WI38 (cell line): ENCODE results near the gene COA3.

ENCODE experiments used
- H3K4me3 ChIP-seq: 2 replicates; pipeline ENCODE4 v1.5.1; 2011; ENCODE audit warnings: low read depth, mild to moderate bottlenecking, control low read depth, low read length
- TF ChIP-seq, protein P1 (sequence below): IDR thresholded peaks from 2 replicates; pipeline ENCODE4 v1.5.1; 2012; ENCODE audit warnings: low read depth, mild to moderate bottlenecking, control low read depth, low read length

COA3 gene

DNA sequence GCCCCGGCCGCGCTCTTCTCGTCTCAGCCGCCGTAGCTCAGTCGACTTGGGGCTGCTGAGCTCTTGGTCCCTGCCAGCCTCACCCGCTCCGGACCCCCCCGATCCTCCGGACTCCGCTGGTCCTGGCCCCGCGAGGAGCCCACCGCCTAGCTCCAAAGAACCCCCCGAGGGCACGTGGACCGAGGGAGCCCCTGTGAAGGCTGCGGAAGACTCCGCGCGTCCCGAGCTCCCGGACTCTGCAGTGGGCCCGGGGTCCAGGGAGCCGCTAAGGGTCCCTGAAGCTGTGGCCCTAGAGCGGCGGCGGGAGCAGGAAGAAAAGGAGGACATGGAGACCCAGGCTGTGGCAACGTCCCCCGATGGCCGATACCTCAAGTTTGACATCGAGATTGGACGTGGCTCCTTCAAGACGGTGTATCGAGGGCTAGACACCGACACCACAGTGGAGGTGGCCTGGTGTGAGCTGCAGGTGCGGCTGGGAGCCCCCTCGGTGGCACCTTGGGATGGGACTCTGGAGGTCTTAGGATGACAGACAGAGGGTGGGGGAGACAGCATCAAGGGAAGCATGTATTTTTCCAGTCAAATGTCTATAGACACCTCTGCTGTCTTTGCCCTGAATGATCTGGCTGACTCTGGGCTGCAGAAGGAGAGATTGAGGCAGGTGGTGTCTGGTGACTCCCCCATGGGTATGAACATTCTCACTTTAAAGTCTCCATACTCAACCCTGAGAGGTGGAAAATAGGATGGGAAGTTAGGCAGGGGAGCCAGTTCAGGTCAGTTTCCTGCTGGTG is 17.5 kb downstream of the COA3 start:
- TF ChIP-seq, protein P1, sequence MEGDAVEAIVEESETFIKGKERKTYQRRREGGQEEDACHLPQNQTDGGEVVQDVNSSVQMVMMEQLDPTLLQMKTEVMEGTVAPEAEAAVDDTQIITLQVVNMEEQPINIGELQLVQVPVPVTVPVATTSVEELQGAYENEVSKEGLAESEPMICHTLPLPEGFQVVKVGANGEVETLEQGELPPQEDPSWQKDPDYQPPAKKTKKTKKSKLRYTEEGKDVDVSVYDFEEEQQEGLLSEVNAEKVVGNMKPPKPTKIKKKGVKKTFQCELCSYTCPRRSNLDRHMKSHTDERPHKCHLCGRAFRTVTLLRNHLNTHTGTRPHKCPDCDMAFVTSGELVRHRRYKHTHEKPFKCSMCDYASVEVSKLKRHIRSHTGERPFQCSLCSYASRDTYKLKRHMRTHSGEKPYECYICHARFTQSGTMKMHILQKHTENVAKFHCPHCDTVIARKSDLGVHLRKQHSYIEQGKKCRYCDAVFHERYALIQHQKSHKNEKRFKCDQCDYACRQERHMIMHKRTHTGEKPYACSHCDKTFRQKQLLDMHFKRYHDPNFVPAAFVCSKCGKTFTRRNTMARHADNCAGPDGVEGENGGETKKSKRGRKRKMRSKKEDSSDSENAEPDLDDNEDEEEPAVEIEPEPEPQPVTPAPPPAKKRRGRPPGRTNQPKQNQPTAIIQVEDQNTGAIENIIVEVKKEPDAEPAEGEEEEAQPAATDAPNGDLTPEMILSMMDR = no peak
- peak overlapping the region; percentile 68 for H3K4me3 ChIP-seq

DNA sequence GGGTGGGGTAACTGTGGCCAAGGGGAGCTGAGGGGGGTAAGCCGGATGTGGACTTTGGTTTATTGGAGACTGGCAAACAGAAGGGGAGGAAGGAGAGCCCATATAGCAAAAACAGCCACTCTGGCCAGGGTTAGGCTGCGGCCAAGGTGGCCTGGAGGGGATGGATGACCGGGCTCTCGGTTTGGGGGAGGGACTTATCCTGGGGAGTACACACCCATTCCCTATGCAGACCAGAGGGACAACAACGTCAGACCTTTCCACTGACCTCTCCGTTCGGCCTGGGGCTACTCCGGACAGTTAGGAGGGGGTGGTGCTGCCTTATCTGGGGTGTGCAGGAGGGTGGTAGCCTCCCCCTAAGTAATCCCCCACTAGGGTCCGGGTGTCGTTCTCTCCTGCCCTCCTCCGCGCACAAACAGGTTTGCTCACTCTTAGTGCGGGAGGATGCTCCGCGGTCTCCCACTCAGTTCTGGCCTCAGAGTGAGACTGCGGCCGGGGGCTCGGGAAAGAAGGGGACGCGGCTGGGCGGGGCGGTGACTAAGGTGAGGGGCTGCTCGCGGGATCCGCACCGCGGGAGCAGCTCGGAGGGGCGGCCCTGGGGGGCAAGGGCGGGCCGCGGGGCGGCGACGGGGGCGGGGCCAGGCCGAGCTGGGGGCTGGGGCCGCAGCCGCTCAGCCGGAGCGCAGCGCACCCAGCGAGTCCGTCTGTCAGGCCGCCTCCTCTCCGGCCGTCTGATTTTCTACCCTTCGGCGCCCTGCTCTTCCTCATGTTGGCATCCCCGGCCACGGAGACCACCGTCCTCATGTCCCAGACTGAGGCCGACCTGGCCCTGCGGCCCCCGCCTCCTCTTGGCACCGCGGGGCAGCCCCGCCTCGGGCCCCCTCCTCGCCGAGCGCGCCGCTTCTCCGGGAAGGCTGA is 18.3 kb downstream of the COA3 start, which contains the start of gene WNK4:
TSS of gene WNK4 (plus strand) at position 675 of the 915 bp plus-strand sequence. CDS start at position 764, 89 bp downstream.
- H3K4me3 ChIP-seq = peak within 1 kb of the TSS; percentile 68
- TF ChIP-seq, protein P1 = no peak

DNA sequence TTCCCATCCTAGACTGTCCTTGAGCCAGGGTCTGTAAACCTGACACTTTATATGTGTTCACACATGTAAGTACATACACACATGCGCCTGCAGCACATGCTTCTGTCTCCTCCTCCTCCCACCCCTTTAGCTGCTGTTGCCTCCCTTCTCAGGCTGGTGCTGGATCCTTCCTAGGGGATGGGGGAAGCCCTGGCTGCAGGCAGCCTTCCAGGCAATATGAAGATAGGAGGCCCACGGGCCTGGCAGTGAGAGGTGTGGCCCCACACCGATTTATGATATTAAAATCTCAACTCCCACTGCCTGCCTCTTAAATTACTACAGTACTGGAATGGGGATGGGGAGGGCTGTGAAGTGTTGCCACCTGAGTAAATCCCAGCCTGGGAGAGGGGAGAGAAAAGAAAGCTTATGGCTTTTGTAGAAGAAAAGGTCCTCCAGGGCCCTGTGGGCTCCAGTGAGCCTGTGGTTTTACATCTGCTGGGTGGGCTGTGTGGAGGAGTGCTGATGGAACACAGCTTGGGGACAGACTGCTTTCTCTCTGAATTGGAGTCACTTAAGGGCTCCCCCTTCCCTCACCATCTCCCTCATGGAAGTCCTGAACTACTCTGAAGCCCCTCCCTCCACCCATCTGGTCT is 19.1 kb downstream of the COA3 start:
- H3K4me3 ChIP-seq = no peak overlapping the region
- TF ChIP-seq, protein P1 = no peak

DNA sequence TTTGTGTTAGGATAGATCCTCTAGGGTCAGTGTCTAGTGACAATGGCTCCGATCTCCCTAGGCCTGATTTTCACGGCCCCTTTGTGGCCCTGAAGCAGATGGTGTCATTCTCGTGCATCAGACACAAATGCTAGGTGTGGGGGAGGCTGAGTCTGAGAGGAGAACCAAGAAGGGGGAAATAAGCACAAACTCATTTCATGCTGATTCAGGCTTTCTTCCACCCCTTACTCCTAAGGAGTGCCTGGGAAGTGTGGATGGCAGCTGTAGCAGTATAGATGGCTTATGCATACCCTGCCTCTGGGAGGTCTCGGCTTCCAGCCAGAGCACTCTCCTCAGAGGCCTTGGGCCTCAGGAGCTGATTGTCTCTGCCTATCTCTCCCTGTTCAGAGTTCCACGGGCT is 19.9 kb downstream of the COA3 start:
- TF ChIP-seq, protein P1 = no peak
- H3K4me3 ChIP-seq = no peak overlapping the region

DNA sequence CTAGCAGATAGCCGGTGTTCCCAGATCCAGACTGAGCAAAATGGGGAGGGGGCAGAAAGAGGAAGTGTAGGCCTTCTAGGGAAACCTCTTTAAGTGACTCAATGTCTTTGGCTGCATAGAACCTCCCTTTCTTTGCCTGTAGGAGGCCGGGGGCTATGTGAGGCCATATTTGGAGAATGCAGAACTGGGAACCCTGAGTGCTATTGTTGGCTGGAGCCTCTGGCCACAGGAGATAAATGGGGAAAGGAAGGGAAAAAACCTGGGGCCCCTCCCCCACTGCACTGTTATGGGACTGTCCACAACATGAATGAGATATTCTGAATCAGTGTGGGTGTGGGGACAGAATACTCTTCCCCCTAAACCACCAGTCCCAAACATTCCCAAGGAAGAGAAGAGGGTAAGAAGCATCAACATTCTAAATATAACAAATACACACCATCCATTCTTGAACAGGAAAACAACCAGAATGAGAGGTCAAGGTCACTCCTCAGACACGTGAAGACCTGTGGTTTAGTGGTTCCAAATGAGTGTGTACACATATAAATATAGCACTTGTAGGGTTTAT is 22.9 kb downstream of the COA3 start:
- TF ChIP-seq, protein P1 = no peak
- no peak overlapping the region for H3K4me3 ChIP-seq

DNA sequence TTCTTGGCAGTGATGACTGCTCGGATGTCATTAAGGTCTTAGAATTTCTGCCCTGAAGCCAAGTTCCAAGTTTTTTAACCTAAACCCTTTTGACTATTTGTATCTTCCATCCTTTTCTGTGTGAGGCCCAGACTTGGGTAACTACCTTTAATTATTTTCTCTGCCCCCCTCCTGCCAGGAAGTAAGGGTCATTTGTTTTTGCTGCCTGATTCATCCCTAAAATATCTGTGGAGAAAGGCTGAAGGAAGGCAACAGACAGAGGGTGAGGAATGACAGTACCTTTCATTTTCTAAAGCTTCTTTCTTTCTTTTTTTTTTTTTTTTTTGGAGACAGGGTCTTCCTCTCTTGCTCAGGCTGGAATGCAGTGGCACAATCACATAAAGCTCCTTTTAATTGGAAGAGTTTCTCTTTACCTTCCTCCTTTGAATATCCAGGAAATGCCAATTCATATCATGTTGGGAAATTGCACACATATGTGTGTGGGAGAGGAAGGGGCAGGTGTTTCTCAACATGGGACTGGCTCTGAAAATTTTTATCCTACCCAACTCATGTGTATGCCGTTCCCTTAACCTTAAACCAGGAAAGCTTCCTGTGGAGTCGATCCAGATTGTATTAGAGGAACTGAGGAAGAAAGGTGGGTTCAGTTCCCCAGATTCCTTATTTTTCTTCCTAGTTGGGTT is 24.3 kb downstream of the COA3 start:
- peak overlapping the region; percentile 79 for H3K4me3 ChIP-seq
- TF ChIP-seq, protein P1 = no peak
